Endothelial cell of hepatic sinusoid (primary cell): ENCODE results near the gene TTYH3.

Experiments used
- in situ Hi-C: cut with HindIII; loops from 2 replicates; pipeline ENCODE4 v1.10.0; 2017; ENCODE audit warnings: low sequenced_read_pairs

The TTYH3 gene

DNA sequence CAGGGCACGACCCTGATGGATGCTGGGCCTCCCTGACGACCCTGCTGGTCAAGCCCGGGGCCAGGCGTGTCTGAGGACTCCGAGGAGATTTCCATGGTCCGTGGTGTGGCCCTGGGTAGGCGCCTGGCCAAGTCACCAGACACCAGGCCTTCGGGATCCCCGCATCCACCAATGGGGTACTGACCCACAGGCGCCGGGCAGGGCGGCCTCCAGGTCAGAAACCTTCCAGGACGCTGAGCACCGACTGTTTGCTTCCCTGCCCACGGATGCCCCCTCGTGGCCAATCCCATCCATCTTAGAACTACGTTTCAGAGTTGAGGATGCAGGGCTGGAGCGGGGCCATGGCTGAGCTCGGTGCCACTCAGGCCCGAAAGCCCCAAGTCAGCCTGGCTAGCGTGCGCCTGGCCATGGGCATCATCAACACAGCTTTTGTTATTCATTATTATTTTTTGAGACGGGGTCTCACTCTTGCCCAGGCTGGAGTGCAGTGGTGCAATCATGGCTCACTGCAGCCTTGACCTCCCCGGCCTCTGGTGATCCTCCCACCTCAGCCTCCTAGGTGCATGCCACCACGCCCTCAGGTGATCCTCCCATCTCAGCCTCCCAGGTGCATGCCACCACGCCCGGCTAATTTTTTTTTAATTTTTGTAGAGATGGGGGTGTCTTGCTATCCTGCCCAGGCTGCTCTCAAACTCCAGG lies 49.2 kb downstream of the TTYH3 start:
- in situ Hi-C loops = no loop called here

DNA sequence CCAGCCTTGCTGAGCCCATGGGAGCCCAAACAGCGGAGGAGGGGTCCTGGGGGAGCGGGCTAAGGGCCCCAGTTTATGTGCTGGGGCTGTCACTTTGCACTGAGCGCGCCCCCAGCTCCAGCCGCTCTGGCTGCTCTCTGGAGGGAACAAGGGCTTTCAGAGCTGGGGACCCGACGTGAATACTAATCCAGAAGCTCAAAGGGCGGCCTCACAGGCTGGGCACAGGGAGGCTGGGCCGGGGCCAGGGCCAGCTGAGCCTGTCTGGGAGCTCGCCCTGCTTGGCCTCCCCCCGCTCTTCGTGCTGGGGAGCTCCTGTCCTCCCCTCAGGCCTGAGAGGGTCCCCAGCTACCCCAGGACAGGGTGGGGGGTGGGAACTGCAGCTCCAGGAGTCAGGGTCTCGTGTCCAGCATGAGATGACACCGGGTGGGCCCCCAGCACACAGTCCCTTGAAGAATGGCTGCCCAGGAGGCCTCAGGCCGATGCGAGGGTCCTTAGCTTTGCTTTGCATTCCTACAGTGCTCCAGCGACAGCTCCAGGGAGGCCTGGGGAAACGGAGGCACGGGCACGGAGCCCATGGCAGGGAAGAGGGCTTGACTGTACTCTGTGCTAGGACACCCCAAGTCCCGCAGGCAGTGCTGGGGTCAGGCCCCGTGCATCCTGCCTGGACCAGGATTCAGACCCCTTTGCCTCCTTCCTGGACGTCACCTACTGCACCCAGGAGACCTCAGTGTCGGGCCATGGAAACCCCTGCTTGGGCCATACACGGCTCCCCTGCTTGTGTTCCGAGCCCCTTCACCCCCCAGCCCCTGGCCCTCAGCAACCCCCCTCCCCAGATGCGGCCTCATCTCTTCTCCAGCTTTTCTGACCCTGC lies 50.4 kb downstream of the TTYH3 start:
- in situ Hi-C loops = no loop called here

DNA sequence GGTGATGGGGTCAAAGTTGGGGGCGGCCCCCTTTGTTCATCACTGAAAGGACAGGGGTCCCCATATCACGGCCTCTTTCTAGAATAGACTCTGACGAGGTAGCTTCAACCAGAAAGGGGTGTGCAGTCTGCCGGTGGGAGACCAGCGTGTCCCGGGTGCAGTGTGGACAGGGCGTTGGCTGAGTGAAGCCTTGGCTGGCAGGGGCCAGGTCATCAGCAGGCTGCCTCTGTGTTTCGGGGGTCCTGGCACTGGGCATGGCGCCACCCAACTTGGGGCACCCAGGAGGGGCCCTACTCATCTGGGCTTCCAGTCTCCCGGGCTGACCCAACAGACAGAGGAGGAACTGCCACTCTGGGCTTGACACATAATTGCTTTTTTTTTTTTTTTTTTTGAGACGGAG lies 52.7 kb downstream of the TTYH3 start:
- in situ Hi-C loops = no loop called here

DNA sequence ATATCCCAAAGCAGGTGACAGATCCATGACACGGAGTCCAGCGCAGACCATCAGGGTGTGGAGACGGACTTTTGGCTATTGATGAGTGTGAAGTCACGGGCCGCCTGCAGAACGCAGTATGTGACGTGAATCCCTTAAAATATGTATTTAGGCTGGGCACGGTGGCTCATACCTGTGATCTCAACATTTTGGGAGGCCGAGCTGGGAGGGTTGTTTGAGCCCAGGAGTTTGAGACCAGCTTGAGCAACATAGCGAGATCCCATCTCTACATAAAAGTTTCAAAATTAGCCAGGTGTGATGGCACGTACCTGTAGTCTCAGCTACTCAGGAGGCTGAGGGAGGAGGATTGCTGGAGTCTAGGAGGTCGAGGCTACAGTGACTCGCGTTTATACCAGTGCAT lies 54.3 kb downstream of the TTYH3 start:
- in situ Hi-C loops = no loop called here

DNA sequence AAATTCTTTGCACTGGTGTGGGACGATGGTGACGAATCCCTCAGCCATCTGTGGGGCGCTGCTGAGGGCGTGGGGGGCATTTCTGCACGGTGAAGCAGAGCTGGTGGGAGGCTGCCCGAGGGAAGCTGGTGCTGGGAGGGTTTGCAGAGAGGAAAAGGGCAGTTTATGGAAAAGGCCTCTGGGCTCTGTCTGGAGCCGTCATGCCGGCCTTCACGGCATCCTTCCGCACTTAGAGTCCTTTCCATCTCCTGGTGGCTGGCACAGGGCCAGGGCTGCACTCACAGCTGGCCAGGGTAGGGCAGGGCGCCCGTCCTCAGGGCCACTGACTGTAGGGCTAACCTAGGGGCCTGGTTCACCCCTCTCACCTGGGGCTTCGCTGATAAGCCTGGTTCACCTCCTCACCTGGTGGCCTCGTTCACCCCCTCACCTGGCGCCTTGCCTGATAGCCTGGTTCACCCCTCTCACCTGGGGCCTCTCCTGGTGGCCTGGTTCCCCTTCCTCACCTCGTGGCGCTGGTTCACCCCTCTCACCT lies 55.6 kb downstream of the TTYH3 start:
- in situ Hi-C loops = no loop called here

DNA sequence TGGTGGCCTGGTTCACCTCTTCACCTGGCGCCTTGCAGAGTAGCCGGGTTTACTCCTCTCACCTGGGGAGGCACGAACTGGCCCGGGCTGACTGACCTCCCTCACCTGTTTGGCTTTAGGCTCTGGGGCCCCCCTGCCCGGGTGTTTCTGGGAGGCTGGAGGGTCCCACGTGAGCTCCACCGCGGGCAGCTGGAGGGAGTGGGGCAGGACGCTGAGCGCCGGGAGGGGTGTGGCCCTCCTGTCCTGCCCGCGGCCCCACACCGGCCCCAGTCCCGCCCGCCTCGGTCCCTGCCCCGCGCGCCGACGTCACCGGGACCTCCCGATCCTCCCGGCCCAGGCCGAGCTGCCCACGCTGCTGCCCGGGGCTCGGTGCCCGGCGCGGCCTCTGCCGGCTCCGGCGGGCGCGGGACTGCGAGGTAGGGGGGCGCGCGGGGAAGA lies 56.1 kb downstream of the TTYH3 start, which contains the start of gene AMZ1:
Gene AMZ1, plus strand, starts transcription at position 322 of the 438 bp plus-strand sequence. CDS start 12,250 bp downstream, outside the sequence.
- in situ Hi-C loops = no loop called here

DNA sequence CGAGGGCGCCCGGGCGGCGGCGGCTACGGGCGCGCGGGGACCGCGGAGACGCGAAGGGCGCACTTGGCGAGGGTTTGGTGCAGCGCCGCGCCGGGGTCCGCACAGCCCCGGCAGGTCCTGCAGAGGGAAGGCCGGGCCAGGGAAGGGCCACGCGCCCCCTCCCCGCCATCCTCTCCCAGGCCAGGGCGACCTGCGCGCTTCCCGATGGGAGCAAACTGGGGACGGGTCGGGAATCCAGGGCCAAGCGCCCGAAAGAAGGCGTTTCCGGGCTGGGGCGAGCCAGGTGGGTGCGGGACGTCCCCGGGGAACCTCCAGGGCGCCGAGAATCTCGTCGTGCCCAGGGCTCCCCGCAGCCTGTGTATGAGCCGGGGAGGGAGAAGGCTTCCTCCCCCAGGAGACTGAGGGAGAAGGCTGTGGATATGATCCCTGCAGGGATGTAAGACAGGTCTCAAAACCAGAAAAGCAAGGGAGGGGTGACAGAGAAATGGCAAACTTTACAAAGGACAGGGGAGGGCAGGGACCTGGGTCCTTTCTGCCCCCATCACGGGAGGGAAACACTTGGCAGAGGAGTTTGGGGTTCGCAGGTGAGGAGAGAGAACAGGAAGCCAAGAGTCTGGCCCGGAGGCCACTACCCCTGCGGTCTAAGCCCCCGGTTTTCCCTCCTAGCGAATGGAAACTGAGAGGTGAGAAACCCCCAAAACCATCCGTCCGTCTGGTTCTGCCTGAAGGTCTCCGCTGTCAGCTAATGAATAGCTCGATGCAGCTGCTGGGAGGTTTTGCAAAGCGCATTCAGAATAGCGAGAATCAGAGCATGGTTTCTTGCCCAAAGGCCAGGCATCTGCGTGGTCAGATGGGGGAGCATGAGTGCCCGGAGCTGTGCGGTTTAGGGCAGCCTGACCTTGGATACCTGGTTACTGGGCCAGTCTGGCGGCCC lies 56.9 kb downstream of the TTYH3 start:
- in situ Hi-C loops = no loop called here

DNA sequence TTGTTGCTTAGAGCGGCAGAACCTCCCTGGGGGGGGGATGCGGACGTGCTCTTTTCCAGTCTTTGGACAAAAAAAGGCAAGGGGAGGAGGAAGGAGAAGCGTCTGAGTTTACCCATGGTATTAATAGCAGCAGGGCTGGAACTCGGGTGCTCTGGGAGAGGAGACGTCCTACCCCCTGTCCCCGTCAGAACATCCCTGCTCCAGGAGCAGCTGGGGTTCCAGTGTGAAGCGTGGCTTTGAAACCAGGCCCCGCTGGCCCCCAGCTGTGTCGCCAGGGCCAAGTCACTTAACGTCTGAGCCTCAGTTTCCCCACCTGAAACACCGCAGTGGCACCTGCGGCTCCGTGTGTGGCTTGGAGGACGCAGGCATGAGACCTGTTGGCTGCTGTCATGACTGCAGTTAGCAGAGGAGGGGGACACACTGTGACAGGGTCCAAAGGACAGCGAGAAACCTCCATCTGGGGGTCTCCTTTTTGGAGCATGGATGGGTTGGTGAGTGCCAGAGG lies 57.6 kb downstream of the TTYH3 start:
- in situ Hi-C loops = no loop called here

DNA sequence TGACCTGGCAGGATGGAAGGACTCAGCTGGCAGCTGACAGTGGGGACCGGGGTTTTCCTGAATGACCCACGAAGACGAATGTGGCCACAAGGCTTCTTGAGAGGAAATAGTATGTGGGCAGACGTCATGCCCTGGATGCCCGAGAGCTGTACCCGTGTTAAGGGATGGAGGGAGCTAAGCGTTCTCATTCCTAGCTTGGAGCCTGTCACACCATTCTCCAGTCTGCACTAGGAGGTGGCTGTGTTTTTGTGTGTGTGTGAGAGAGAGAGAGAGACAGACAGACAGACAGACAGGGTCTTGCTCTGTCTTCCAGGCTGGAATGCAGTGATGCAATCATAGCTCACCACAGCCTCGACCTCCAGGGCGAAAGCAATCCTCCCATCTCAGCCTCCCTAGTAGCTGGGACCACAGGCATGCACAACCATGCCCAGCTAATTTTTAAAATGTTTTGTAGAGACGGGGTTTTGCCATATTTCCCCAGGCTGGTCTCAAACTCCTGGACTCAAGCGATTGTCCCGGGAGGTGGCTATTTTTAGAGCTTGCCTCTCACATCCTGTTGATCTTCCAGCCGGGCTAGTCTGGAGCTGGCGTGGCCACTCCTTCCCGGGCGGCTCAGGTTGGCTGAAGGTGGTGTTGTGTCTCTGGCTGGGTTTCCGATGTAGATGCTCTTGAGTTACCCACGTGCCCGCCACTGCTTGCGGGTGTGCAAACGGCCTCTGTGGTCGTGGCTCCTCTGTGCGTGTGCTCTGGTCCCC lies 58.3 kb downstream of the TTYH3 start:
- in situ Hi-C loops = loop anchor here (10.0 kb wide), 1 partner anchor 195 kb away; no protein-coding TSS in a partner anchor

DNA sequence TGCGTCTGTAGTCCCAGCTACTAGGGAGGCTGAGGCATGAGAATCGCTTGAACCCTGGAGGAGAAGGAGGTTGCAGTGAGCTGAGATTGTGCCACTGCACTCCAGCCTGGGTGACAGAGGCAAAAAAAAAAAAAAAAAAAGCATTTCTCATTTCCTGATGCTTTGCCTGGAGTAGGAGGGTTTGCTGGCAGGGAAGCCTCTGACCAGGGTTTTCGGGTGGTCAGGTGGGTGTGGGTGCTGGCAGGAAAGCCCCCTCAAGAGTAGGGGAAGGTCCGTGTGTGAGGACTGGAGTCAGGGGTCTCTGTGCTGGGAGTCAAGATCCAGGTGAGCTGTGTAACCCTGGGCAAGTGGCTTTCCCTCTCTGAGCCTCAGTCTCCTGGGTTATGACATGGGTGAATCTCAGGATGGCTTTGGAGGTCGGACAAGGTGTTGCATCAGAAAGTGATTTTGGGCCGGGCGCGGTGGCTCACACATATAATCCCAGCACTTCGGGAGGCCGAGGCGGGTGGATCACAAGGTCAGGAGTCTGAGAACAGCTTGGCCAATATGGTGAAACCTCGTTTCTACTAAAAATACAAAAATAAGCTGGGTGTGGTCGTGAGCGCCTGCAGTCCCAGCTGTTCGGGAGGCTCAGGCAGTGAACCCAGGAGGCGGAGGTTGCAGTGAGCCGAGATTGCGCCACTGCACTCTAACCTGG lies 59.4 kb downstream of the TTYH3 start:
- in situ Hi-C loops = loop anchor here (10.0 kb wide), 1 partner anchor 196 kb away; no protein-coding TSS in a partner anchor

DNA sequence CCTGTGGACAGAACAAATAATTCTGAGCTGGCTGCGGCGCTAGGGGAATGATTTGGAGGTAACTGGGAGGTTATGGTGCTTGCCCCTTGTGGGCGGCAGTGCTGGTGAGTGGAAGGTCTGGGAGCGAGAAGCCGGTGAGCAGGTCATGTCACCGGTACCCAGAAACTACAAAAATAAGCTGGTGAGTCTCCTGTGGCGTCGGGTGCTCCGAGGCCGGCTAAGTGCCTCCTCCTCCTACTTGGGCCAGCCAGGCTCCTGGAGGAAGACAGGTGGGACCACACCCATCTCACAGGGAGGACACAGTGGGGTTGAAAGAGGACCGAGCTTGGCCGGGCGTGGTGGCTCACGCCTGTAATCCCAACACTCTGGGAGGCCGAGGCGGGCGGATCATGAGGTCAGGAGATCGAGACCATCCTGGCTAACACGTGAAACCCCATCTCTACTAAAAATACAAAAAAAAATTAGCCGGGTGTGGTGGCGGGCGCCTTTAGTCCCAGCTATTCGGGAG lies 60.2 kb downstream of the TTYH3 start:
- in situ Hi-C loops = loop anchor here (10.0 kb wide), 1 partner anchor 197 kb away; no protein-coding TSS in a partner anchor

DNA sequence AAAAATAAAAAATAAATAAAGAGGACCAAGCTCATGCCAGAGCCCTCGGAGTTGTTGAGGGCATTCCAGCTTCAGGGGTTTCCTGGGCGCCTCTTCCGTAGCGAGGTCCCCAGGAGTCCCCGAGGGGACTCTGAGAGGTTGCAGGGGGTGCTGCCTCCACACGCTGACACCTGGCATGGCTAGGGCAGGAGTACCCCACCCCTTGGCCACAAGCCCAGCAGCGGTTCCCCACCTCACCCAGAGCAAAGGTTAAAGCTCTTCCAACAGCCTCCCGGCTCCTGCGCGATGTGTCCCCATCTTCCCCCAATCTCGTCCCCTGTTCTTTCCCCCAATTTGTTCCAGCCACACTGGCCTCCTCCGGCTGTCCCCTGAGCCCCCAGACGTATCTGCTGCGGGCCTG lies 60.8 kb downstream of the TTYH3 start:
- in situ Hi-C loops = loop anchor here (10.0 kb wide), 1 partner anchor 198 kb away; no protein-coding TSS in a partner anchor

DNA sequence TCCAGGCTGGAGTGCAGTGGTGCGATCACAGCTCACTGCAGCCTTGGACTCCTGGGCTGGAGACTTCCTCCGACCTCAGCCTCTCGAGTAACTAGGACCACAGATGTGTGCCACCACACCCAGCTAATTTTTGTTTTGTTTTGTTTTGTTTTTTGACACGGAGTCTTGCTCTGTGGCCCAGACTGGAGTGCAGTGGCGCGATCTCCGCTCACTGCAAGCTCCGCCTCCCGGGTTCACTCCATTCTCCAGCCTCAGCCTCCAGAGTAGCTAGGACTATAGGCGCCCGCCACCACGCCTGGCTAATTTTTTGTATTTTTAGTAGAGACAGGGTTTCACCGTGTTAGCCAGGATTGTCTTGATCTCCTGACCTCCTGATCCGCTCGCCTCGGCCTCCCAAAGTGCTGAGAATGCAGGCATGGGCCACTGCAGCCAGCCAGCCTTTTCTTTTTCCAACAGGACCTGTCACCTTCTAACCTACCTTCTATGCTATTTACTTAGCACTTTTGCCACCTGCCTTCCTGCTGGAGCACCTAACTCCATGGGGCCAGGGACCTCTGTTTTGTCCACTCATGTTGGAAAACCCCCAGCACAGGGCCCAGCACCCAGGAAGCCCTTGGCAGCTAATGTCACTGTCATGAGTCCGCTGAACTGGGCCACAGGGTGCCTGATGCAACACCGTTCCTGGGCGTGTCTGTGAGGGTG lies 61.8 kb downstream of the TTYH3 start:
- in situ Hi-C loops = loop anchor here (10.0 kb wide), 1 partner anchor 199 kb away; no protein-coding TSS in a partner anchor

DNA sequence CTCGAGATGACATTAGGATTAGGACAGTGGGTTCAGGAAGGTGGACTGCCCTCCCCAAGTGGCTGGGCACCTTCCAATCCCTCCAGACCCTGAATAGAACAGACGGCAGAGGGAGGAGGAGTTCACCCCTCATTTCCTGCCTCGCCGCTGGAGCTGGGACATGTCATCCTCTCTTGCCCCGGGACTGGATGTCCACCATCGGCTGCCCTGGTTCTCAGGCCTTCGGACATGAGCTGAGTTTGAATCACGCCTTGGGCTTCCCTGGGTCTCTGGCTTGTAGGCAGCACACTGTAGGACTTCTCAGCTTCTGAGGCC lies 62.3 kb downstream of the TTYH3 start:
- in situ Hi-C loops = loop anchor here (10.0 kb wide), 1 partner anchor 199 kb away; no protein-coding TSS in a partner anchor

DNA sequence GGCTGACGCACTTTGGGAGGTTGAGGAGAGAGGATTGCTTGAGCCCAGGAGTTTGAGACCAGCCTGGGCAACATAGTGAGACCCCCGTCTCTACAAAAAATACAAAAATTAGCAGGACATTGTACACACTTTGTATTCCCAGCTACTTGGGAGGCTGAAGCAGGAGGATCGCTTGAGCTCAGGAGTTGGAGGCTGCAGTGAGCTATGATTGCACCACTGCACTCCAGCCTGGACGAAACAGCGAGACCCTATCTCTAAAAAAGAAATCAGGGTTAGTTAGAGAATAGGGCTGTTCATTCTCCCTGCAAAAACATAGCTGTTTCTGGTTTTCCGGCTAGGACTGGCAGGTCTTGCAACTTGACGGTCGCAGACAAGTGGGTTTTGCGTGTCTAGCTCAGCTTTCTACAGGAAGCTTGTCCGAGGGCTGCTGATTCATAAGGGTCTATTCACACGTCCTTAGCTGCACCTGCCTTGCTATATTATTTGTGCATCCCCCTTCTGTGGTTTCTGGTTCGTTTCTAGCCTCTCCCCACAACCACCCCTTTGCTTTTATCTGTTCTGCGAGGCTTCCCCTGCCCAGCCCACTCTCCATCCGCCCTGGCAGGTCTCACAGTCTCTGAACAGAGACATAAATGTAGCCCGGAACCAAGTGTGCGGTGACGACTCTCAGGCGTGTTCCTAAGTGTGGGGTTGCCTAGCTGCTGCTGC lies 66.9 kb downstream of the TTYH3 start:
- in situ Hi-C loops = loop anchor here (5.0 to 10.0 kb wide), 3 partner anchors 46 to 204 kb away; no protein-coding TSS in a partner anchor

DNA sequence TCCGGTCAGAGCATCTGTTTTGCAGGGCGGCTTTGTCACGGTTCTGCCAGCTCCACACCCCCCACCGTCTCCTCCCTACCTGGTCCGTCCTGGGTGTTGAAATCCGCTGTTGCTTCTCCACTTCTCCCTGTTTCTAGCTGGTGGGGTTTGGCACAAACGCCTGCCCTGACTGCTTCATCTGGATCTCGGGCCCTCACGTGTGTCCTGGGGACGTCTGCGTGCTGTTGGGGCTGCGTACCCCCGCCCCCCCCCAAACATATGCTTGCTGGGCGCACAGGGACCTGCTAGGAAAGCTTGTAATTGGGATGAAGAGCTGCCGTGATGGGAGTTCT lies 67.5 kb downstream of the TTYH3 start:
- in situ Hi-C loops = loop anchor here (5.0 to 10.0 kb wide), 3 partner anchors 47 to 204 kb away; no protein-coding TSS in a partner anchor

DNA sequence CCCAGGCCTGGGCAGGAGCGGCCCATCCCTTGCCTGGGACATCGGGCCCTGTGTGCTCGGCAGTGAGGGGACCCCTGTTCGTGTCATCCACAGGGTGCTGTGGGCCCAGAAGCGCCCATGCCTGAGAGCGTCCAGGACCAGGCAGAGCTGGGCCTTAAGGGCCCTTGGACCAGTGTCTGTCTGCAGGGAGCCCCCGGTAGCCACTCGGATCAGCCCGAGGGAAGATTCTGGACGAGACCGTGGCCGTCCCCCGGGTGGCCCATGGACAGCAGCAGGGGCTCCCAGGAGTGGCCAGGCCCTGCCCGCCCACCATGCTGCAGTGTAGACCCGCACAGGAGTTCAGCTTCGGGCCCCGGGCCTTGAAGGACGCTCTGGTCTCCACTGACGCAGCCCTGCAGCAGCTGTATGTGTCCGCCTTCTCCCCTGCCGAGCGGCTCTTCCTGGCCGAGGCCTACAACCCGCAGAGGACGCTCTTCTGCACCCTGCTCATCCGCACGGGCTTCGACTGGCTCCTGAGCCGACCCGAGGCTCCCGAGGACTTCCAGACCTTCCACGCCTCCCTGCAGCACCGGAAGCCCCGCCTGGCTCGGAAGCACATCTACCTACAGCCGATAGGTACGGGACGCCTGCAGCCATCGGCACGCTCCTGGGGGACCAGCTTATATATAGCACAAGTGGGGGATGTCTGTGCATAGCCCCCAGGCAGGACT lies 68.5 kb downstream of the TTYH3 start:
- in situ Hi-C loops = no loop called here
